Measurements from ENCODE around the gene FAM181A.
A peak's percentile ranks its signal among the peaks of the same experiment; 100 is the strongest.

The FAM181A gene

DNA sequence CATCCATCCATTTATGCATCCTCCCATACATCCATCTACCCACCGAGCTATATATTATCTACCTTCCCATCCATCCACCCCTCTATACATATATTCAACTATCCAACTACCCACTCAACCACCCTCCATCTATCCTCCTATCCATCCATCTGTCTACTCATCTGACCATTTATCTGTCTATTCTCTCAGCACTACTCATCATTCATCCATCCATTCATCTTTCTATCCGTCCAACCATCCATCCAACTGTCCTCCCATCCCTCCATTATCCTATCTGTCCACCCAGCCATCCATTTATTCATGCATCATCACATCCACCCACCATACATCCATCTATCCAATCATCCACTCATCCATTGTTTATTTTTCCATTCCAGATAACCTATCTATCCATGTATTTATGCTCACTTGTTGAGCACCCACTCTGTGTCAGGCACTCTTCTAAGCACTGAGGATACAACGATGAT lies 37.7 kb downstream of the FAM181A start:
- POLR2A ChIA-PET: interaction anchor here (0.6 to 1.6 kb wide), 3 partner anchors 11 to 97 kb away, joined by 3 to 15 read pairs (median 4); partner anchors contain the start of gene ASB2
- H3K4me3 ChIP-seq (ENCODE audit: low read depth, low read length): no peak overlapping the region
- CTCF ChIA-PET: interaction anchor here (1.9 to 13.2 kb wide), 3 partner anchors 10 to 26 kb away, joined by 4 to 135 read pairs (median 6); no protein-coding TSS in a partner anchor
- TF ChIP-seq, protein P1, sequence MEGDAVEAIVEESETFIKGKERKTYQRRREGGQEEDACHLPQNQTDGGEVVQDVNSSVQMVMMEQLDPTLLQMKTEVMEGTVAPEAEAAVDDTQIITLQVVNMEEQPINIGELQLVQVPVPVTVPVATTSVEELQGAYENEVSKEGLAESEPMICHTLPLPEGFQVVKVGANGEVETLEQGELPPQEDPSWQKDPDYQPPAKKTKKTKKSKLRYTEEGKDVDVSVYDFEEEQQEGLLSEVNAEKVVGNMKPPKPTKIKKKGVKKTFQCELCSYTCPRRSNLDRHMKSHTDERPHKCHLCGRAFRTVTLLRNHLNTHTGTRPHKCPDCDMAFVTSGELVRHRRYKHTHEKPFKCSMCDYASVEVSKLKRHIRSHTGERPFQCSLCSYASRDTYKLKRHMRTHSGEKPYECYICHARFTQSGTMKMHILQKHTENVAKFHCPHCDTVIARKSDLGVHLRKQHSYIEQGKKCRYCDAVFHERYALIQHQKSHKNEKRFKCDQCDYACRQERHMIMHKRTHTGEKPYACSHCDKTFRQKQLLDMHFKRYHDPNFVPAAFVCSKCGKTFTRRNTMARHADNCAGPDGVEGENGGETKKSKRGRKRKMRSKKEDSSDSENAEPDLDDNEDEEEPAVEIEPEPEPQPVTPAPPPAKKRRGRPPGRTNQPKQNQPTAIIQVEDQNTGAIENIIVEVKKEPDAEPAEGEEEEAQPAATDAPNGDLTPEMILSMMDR (IDR thresholded peaks at IDR 0.05; ENCODE audit: insufficient read depth, low read length, missing control alignments): no peak
- DNase-seq (ENCODE audit: low read depth, low spot score): no peak

DNA sequence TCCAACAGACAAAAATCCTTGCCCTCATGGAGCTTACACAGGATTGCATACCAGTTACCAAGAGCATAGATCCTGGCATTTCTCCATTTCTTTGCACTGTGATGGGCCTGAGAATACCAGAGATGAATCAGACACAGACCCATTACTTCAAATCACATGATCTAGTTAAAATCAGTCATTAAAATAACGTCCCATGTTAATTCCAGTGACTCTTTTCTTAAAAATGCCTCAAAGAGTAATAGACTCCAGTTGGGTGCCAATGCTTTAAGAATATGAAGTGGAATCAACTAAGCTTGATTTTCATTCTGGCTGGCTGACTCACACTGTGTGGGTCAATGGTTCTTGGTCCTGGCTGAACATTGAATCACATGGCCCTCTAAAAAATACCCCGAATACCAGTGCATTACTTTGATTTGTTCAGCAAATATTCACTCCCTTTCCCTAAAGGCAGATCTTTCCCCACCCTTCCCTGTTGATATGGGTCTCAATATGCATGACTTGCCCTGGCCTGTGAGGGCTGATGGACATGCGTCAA lies 38.2 kb downstream of the FAM181A start:
- POLR2A ChIA-PET: interaction anchor here (0.6 to 1.6 kb wide), 3 partner anchors 11 to 97 kb away, joined by 3 to 15 read pairs (median 4); partner anchors contain the start of gene ASB2
- H3K4me3 ChIP-seq (ENCODE audit: low read depth, low read length): no peak overlapping the region
- DNase-seq (ENCODE audit: low read depth, low spot score): peak; percentile 95
- CTCF ChIA-PET: interaction anchor here (0.6 to 13.2 kb wide), 5 partner anchors 9 to 27 kb away, joined by 4 to 135 read pairs (median 5); no protein-coding TSS in a partner anchor
- TF ChIP-seq, protein P1 (IDR thresholded peaks at IDR 0.05; ENCODE audit: insufficient read depth, low read length, missing control alignments): no peak

DNA sequence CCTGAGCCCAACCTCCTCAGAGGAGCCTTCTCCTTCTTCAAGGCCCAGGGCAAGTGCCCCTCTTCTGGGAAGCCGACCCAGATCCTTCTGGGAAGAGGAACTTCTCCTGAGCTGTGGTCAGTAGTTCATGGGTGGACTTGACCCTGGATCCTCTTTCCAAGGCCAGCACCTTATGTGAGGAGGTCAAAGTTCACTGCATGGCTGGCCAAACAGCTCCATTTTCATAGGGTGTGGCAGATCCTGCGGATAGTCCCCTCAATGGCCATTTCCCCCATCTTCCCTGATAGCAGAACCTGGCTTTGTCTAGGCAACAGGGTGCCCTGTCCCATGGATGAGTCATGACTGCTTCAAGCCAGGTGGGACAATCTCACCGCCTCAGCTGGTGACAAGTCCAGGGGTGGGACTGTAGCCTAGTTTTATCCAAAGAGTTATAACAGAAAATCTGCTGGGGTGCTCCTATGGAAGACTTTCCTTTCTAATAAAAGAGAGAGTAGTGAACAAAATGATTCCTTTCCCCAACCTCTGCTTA lies 38.9 kb downstream of the FAM181A start:
- ChIA-PET CTCF (interaction anchor here (0.6 to 13.2 kb wide), 5 partner anchors 9 to 28 kb away, joined by 4 to 135 read pairs (median 5); no protein-coding TSS in a partner anchor), POLR2A (interaction anchor here (1.0 to 1.6 kb wide), 2 partner anchors 10 to 19 kb away, joined by 4 to 15 read pairs; partner anchors contain the start of gene ASB2)
- no peak overlapping the region for H3K4me3 ChIP-seq (ENCODE audit: low read depth, low read length)
- TF ChIP-seq, protein P1 (IDR thresholded peaks at IDR 0.05; ENCODE audit: insufficient read depth, low read length, missing control alignments): no peak
- no peak for DNase-seq (ENCODE audit: low read depth, low spot score)

DNA sequence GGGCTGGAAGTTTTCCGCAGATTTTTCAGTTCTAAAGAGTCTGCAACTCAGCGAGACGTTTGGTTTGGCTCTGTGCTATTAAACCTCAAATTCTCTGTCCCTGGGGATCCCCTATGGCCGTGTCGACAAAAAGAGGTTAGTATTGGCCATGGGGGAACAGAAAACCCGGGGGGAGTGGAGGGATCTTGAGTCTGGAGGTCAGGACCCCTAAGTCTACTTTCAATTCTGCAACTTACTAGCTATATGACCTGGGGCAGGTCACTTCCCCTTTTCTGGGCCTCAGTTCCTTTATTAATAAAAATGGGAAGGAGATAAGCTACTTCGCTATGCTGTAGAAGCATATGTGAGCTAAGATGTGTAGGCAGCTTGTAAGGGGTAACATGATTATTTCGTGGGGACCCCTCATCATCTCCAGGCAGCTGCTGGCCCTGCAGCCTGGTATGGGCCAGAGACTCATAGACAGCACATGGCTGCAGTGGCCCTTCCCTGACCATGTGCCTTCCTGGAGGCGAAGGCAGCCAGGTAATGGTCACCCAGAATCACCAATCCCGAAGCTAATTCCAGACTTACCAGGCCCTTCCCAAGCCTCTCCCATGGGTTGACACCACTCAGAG lies 40.6 kb downstream of the FAM181A start:
- POLR2A ChIA-PET: no interaction called here

DNA sequence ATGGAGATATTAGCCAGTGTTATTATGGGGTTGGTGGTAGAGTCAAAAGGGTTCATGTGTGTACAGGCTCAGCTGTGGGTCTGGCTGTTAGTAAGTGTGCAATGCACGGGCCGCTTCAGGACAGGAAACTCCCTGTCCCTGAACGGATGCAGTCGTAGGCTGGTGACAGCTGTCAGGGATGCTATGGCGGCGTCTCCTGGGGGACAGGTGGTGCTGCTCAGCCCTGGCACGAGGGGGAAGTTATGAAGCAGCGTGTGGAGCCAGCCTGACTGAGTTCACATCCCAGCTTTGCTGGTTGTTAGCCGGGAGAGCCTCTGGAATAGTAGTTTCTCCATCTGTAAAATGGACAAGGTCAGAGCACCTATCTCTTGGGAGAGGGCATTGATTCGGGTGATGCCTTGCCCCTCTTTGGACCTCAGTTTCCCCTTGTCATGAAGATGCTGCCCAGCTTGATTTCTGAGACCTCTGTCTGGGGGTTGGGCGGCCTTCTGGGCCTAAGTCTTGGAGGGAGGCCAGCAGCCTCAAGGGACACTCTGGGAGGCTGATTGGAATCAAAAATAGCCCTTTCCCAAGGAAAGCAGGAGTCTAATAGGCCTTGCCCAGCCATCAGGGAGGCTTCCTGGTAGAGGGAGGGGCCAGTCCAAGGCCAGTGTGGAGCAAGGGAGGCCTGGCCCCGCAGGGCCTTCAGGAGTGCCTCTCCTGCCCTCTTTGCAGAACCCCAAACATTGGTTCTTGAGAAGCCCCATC lies 42.1 kb downstream of the FAM181A start:
- ChIA-PET CTCF (interaction anchor here (0.8 to 13.2 kb wide), 2 partner anchors 13 to 31 kb away, joined by 3 to 135 read pairs; no protein-coding TSS in a partner anchor), POLR2A (no interaction called here)
- DNase-seq (ENCODE audit: low read depth, low spot score): no peak
- H3K4me3 ChIP-seq (ENCODE audit: low read depth, low read length): no peak overlapping the region
- TF ChIP-seq, protein P1 (IDR thresholded peaks at IDR 0.05; ENCODE audit: insufficient read depth, low read length, missing control alignments): no peak

More for the DNA sequence above, 40.6 kb downstream of the FAM181A start:
- CTCF ChIA-PET: interaction anchor here (1.5 to 13.2 kb wide), 3 partner anchors 14 to 29 kb away, joined by 3 to 135 read pairs (median 9); no protein-coding TSS in a partner anchor
- H3K4me3 ChIP-seq (ENCODE audit: low read depth, low read length): no peak overlapping the region
- DNase-seq (ENCODE audit: low read depth, low spot score): no peak
- TF ChIP-seq, protein P1 (IDR thresholded peaks at IDR 0.05; ENCODE audit: insufficient read depth, low read length, missing control alignments): no peak

All from AG04449 (cell line).